K562 (cell line): ENCODE measurements around the gene ATP10B. TPM values are rescaled to one million over a fixed set of nuclear protein-coding genes. Genes with fewer than 3 reads are reported as not detected.

Experiments
- ATAC-seq: fragments of 200-7000 bp; cut with Tn5 transposase; 3 replicates; pipeline ENCODE4 v1.9.1; 2020; ENCODE audit warnings: moderate library complexity
- BruUV-seq: library from RNA; stranded (reverse); fragments of 400-500 nt; replicated peaks from 2 replicates; lab custom pipeline; 2021; lab: Mats Ljungman, UMichigan
- CTCF ChIA-PET: fragments of 300-600 bp; formaldehyde crosslinking; extraction: SDS; loops from one replicate; lab custom pipeline; 2021; ENCODE audit warnings: low intra/inter-chr PET ratio; lab: Yijun Ruan, JAX
- POLR2A ChIA-PET: fragments of 300-600, 350-650 bp; sonication (Branson Sonifier 250); formaldehyde crosslinking; extraction: SDS; loops from one replicate; lab custom pipeline; 2021; ENCODE audit warnings: antibody characterized with exemption, inconsistent platforms; lab: Yijun Ruan, JAX
- DNase-seq, 4 experiments: peaks; one replicate each; pipeline versions ENCODE4 v3.0.0 to v3.0.0-alpha.2; 2011 to 2018; ENCODE audit warnings: low spot score in 3 of 4, mixed read lengths in 3 of 4; ENCODE audit errors: extremely low read depth in 1 of 4
- FAIRE-seq: peaks from 2 replicates; lab custom pipeline; 2011; peaks lifted over from hg19 to GRCh38; lab: Jason Lieb, UNC
- H2AFZ ChIP-seq: 2 replicates; pipeline ENCODE4 v1.6.0; 2011; ENCODE audit warnings: low read depth, low read length, control low read depth, inconsistent platforms
- H3K27ac ChIP-seq: fragments of 200-600 bp; 3 replicates; pipeline ENCODE4 v1.8.0; 2011; ENCODE audit warnings: low read depth, mild to moderate bottlenecking, control low read depth, inconsistent platforms, low read length, moderate library complexity, mixed read lengths; ENCODE audit errors: extremely low read depth
- H3K27me3 ChIP-seq, 2 experiments: fragments of 300-600 bp in 1 of 2; 2 replicates in 1 of 2; 3 replicates in 1 of 2; pipeline versions ENCODE4 v1.6.0 to v1.8.0; 2011; ENCODE audit warnings: inconsistent platforms in 2 of 2, low read length in 2 of 2, mild to moderate bottlenecking in 1 of 2, mixed read lengths in 1 of 2, moderate library complexity in 1 of 2; ENCODE audit not compliant: control insufficient read depth in 2 of 2, insufficient read depth in 2 of 2
- H3K36me3 ChIP-seq: fragments of 300-600 bp; 3 replicates; pipeline ENCODE4 v1.8.0; 2011; ENCODE audit warnings: mild to moderate bottlenecking, low read length, inconsistent platforms; ENCODE audit not compliant: control insufficient read depth, insufficient read depth
- H3K4me1 ChIP-seq, 2 experiments: fragments of 200-600 bp in 1 of 2; replicated peaks in 1 of 2; 2 replicates in 1 of 2; 3 replicates in 1 of 2; pipeline versions ENCODE4 v1.5.1 to v1.8.0; 2011; ENCODE audit warnings: inconsistent platforms in 2 of 2, low read length in 2 of 2, mild to moderate bottlenecking in 1 of 2, mixed read lengths in 1 of 2, moderate library complexity in 1 of 2; ENCODE audit not compliant: control insufficient read depth in 2 of 2, insufficient read depth in 2 of 2
- H3K4me2 ChIP-seq: 2 replicates; pipeline ENCODE4 v1.6.1; 2011; ENCODE audit warnings: low read length, control low read depth, inconsistent platforms, mixed read lengths; ENCODE audit not compliant: insufficient read depth
- H3K4me3 ChIP-seq: fragments of 200-600 bp; sonication (generic), shearing (Covaris generic); 2 replicates; pipeline ENCODE4 v1.5.1; 2016; ENCODE audit warnings: control low read depth, inconsistent platforms
- H3K79me2 ChIP-seq: fragments of 200-600 bp; 3 replicates; pipeline ENCODE4 v1.8.0; 2011; ENCODE audit warnings: low read length, inconsistent platforms; ENCODE audit not compliant: control insufficient read depth, insufficient read depth
- H3K9ac ChIP-seq, 2 experiments: 2 replicates each; pipeline versions ENCODE4 v1.6.0 to v1.6.1; 2011; ENCODE audit warnings: low read depth in 2 of 2, low read length in 2 of 2, control low read depth in 1 of 2, inconsistent platforms in 1 of 2, mild to moderate bottlenecking in 1 of 2, mixed read lengths in 1 of 2; ENCODE audit not compliant: insufficient read depth in 1 of 2
- H3K9me1 ChIP-seq: one replicate; pipeline ENCODE4 v1.6.0; 2011; ENCODE audit warnings: inconsistent platforms, mild to moderate bottlenecking, low read length, moderate library complexity; ENCODE audit not compliant: control insufficient read depth, insufficient read depth
- H3K9me3 ChIP-seq: replicated peaks from 2 replicates; pipeline ENCODE4 v1.5.1; 2011; ENCODE audit warnings: low read depth, low read length, inconsistent platforms; ENCODE audit not compliant: control insufficient read depth, insufficient read depth
- H4K20me1 ChIP-seq: replicated peaks from 2 replicates; pipeline ENCODE4 v1.6.1; 2011; ENCODE audit warnings: low read length, inconsistent platforms, mixed read lengths; ENCODE audit not compliant: control insufficient read depth, insufficient read depth
- ZNF518B ChIP-seq: fragments of 250-450 bp; sonication (Bioruptor Pico); IDR thresholded peaks from 2 replicates; pipeline ENCODE4 v1.5.0; 2021; ENCODE audit warnings: mild to moderate bottlenecking, moderate library complexity
- WGBS: fragments of 100-300 bp; shearing (Covaris generic); methylation state at CpG from one replicate; pipeline ENCODE4 v1.1.6; 2016; ENCODE audit warnings: low coverage, mixed read lengths; ENCODE audit not compliant: insufficient coverage; ENCODE audit errors: missing lambda C conversion rate; 5-methylcytosine and 5-hydroxymethylcytosine counted together
- in situ Hi-C: fragments of 300-500 bp; cut with MboI; formaldehyde crosslinking; loops from 4 replicates; pipeline ENCODE4 v1.15.0; 2018; ENCODE audit warnings: inconsistent platforms, mixed read lengths
- intact Hi-C: fragments of 100-400 bp; cut with micrococcal nuclease; formaldehyde crosslinking; loops from 2 replicates; pipeline ENCODE4 v1.14.2; 2022
- polyA plus RNA-seq, 8 experiments: library from polyadenylated mRNA; depleted of rRNA in 4 of 8; stranded (reverse) in 5 of 8; unstranded in 3 of 8; fragments of >200 nt; fragmentation: Nextera tagmentation in 2 of 8; fragmentation: Illumina TruSeq in 1 of 8; extraction: Ambion mirVana in 2 of 8; extraction: Trizol in 1 of 8; gene quantifications; 2 replicates each; pipeline versions ENCODE4 v1.2.1 to v1.2.3, GENCODE V29; 2011 to 2014; ENCODE audit warnings: inconsistent platforms in 1 of 8, missing spikeins in 1 of 8
- total RNA-seq, 7 experiments: library from RNA; depleted of rRNA in 6 of 7; stranded (reverse); fragments of >200 nt in 6 of 7; fragmentation: Illumina TruSeq in 2 of 7; extraction: Trizol in 2 of 7; gene quantifications; 2 replicates each; pipeline versions ENCODE4 v1.2.1 to v1.2.3, GENCODE V29; 2011 to 2021; ENCODE audit warnings: low replicate concordance in 1 of 7

ATP10B gene
- total and polyA plus RNA-seq, 9 of the 15 experiments (the other 6 are each of a cell fraction or from before 2014, with no cell fraction given) = 0.04 TPM; not detected in 8

DNA sequence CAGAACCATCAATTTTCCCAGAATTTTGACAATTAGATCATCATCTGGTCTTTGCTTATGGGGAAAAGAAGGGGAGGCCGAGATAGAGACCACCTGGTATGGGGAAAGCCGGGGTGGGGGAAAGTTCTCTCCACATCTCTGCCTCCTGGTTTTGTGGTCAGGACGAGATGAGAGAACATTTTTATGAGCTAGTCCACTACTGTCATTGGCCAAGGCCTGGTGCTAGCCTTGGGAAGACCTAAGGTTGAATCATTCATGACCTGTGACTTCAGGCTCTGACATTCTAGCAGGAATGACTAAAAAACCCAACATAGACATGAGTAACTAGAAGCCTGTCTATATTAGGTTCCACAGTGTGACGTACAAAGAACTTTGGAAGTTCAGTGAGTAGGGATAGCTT, 295.2 kb downstream of the ATP10B start:
- no TSS peak for BruUV-seq
- no peaks in the 10 kb centered on the region for H3K9me3 ChIP-seq
- no peaks in the 10 kb centered on the region for H3K27me3 ChIP-seq
- H3K79me2 ChIP-seq = no peaks in the 10 kb centered on the region
- ChIA-PET POLR2A (no interaction called here), CTCF (no interaction called here)
- H3K9ac ChIP-seq = no peak overlapping the region
- 0% methylated on average over 3 of the region's 4 CpGs for WGBS
- ATAC-seq = no peak
- no peak overlapping the region for H2AFZ ChIP-seq
- H4K20me1 ChIP-seq = no peaks in the 10 kb centered on the region
- no peak overlapping the region for H3K4me2 ChIP-seq
- H3K27ac ChIP-seq = no peak overlapping the region
- H3K36me3 ChIP-seq = no peaks in the 10 kb centered on the region
- no peak for TF ChIP-seq ZNF518B (CRISPR knock-in tag)
- H3K9me1 ChIP-seq = no peaks in the 10 kb centered on the region
- H3K4me3 ChIP-seq = no peak overlapping the region
- H3K4me1 ChIP-seq = no peaks in the 10 kb centered on the region
- FAIRE-seq = no peak
- DNase-seq = no peak
- in situ Hi-C loops = no loop called here
- intact Hi-C loops = no loop called here
